G401.6 (cell line): ENCODE data around the gene RTL3.

Experiments used
- FAIRE-seq: peaks from 2 replicates; lab custom pipeline; 2012; peaks lifted over from hg19 to GRCh38; lab: Jason Lieb, UNC

Gene RTL3

GRCh38 chrX:78619834-78620233 is 39.3 kb downstream of the RTL3 start:
- no peak for FAIRE-seq

GRCh38 chrX:78618987-78619386 is 40.1 kb downstream of the RTL3 start:
- no peak for FAIRE-seq

- no peak for FAIRE-seq
Measured at GRCh38 chrX:78614264-78614663, 44.9 kb downstream of the RTL3 start.
